Stimulated activated CD4-positive, alpha-beta T cell treated with anti-CD3 and anti-CD28 coated beads, Interleukin-15, amount 100 ng/mL, for 48 hours (primary cell): Measurements from ENCODE around the gene FLT4.
"Not testable (repeated sequence)": the region's sequence is repeated elsewhere in the genome, so short reads cannot be mapped to it uniquely, and the experiment has no call there.

Source experiments
- DNase-seq, 2 donors: peaks; one replicate each; pipeline ENCODE4 v3.0.0-alpha.2; 2020; ENCODE audit warnings: low read depth in 2 of 2

FLT4 gene

GRCh38 chr5:180649297-180650039, at the start of gene FLT4:
FLT4 (minus strand) TSS chr5:180649600; CDS start chr5:180649545, 55 bp downstream.
- DNase-seq, result no peak

GRCh38 chr5:180699042-180699441, 49.6 kb upstream of the FLT4 start:
- DNase-seq, result no peak

GRCh38 chr5:180696116-180696515, 46.7 kb upstream of the FLT4 start:
- no peak for DNase-seq

GRCh38 chr5:180692429-180692828, 43.0 kb upstream of the FLT4 start:
- no peak for DNase-seq

- DNase-seq, result no peak
These were observed 41.6 kb upstream of the FLT4 start for GRCh38 chr5:180691046-180691445.

GRCh38 chr5:180690562-180690961, 41.2 kb upstream of the FLT4 start:
- DNase-seq, result no peak

- DNase-seq, result no peak
These were observed 40.4 kb upstream of the FLT4 start for GRCh38 chr5:180689775-180690174.

- DNase-seq, result peak in 1 of 2 donors; percentile 19
These were observed 39.8 kb upstream of the FLT4 start for GRCh38 chr5:180689071-180689694.

GRCh38 chr5:180688330-180689070, 39.1 kb upstream of the FLT4 start:
- peak in 1 of 2 donors; percentile 5 for DNase-seq

GRCh38 chr5:180686799-180687198, 37.4 kb upstream of the FLT4 start:
- not testable (repeated sequence) for DNase-seq

GRCh38 chr5:180684623-180685161, 35.3 kb upstream of the FLT4 start:
- DNase-seq, result no peak

- no peak for DNase-seq
These were observed 34.0 kb upstream of the FLT4 start for GRCh38 chr5:180683220-180683922.

- no peak for DNase-seq
These were observed 33.2 kb upstream of the FLT4 start for GRCh38 chr5:180682560-180682959.

- DNase-seq, result not testable (repeated sequence)
These were observed 32.6 kb upstream of the FLT4 start for GRCh38 chr5:180682008-180682407.

- not testable (repeated sequence) for DNase-seq
These were observed 28.9 kb upstream of the FLT4 start for GRCh38 chr5:180678319-180678718.

- DNase-seq, result no peak
These were observed 25.7 kb upstream of the FLT4 start for GRCh38 chr5:180675036-180675635.

GRCh38 chr5:180674090-180674475, 24.7 kb upstream of the FLT4 start:
- not testable (repeated sequence) for DNase-seq

GRCh38 chr5:180673371-180674089, 24.1 kb upstream of the FLT4 start:
- no peak for DNase-seq

- DNase-seq, result not testable (repeated sequence)
These were observed 22.6 kb upstream of the FLT4 start for GRCh38 chr5:180671958-180672524.
